Breast epithelium (tissue), 4 donors: ENCODE measurements around the gene CDR2L. TPM values are rescaled to one million over a fixed set of nuclear protein-coding genes. Genes with fewer than 3 reads are reported as not detected.
"Not testable (repeated sequence)": the region's sequence is repeated elsewhere in the genome, so short reads cannot be mapped to it uniquely, and the experiment has no call there.

Experiments
- DNase-seq, 2 donors: peaks; one replicate each; pipeline ENCODE4 v3.0.0-alpha.2; 2019; ENCODE audit warnings: low spot score in 2 of 2
- H3K27ac ChIP-seq, 2 donors: fragments of 200-600 bp; sonication (generic) in 1 of 2; one replicate each; pipeline ENCODE4 v1.5.1; 2016 to 2019; ENCODE audit warnings: mild to moderate bottlenecking in 1 of 2
- H3K27me3 ChIP-seq, 2 donors: fragments of 200-600 bp; sonication (generic) in 1 of 2; one replicate each; pipeline versions ENCODE4 v1.5.1 to v1.6.0; 2017 to 2019; ENCODE audit warnings: control low read depth in 1 of 2, mild to moderate bottlenecking in 1 of 2
- H3K36me3 ChIP-seq: fragments of 200-600 bp; one replicate; pipeline ENCODE4 v1.5.1; 2019
- H3K4me1 ChIP-seq, 2 donors: fragments of 200-600 bp; sonication (generic); one replicate each; pipeline ENCODE4 v1.5.1; 2016 to 2019; ENCODE audit warnings: control low read depth in 1 of 2
- H3K4me3 ChIP-seq, 3 donors: fragments of 200-600 bp; sonication (generic); 1 replicate in 2 of 3; 2 replicates in 1 of 3; pipeline ENCODE4 v1.5.1; 2016 to 2019; ENCODE audit warnings: mild to moderate bottlenecking in 3 of 3, moderate library complexity in 2 of 3
- H3K9me3 ChIP-seq, 2 donors: fragments of 200-600 bp; sonication (generic) in 1 of 2; one replicate each; pipeline ENCODE4 v1.5.1; 2016 to 2019; ENCODE audit warnings: control low read depth in 1 of 2
- CTCF ChIP-seq, 3 donors: fragments of 450-650 bp; IDR thresholded peaks; one replicate each; pipeline ENCODE4 v1.5.1; 2016 to 2017; ENCODE audit warnings: antibody characterized with exemption in 3 of 3, mild to moderate bottlenecking in 3 of 3, moderate library complexity in 3 of 3
- POLR2A ChIP-seq: fragments of 450-650 bp; IDR thresholded peaks from one replicate; pipeline ENCODE4 v1.6.1; 2016; ENCODE audit warnings: antibody characterized with exemption, mild to moderate bottlenecking, moderate library complexity
- POLR2AphosphoS5 ChIP-seq, 3 donors: sonication (generic); formaldehyde crosslinking; IDR thresholded peaks; one replicate each; pipeline ENCODE4 v1.6.1; 2017; ENCODE audit warnings: antibody characterized with exemption in 3 of 3
- intact Hi-C: fragments of 100-400 bp; cut with DNase I; formaldehyde crosslinking; loops from one replicate; pipeline ENCODE4 v1.15.1; 2023; ENCODE audit warnings: low total_unique reads
- total RNA-seq, 3 donors: library from RNA; depleted of rRNA; stranded (reverse); fragments of >200 nt; gene quantifications; one replicate each; pipeline ENCODE4 v1.1.0, GENCODE V29; 2016

The CDR2L gene
- total RNA-seq, 3 donors from 2014 or later = 8.0 to 13.1 (median 9.2) TPM

GRCh38 chr17:75013092-75013559 is 25.7 kb downstream of the CDR2L start:
- Histone ChIP-seq H3K27me3 (no peaks in the 10 kb centered on the region), H3K9me3 (no peaks in the 10 kb centered on the region), H3K4me1 (peaks cover 8 to 16% of the 10 kb centered on the region in 2 donors), H3K27ac (peak overlapping the region; percentile 95 to 96), H3K4me3 (peak overlapping the region; percentile 84 to 90 (median 89)), H3K36me3 (no peaks in the 10 kb centered on the region)
- TF ChIP-seq POLR2A = no peak
- no peak for DNase-seq
- intact Hi-C loops = no loop called here

- no peak overlapping the region for H3K27ac ChIP-seq
Observed at GRCh38 chr17:75019146-75019545, 31.7 kb downstream of the CDR2L start.

GRCh38 chr17:75019710-75020109 is 32.3 kb downstream of the CDR2L start:
- no peak for DNase-seq
- Histone ChIP-seq H3K9me3 (no peaks in the 10 kb centered on the region), H3K27ac (no peak overlapping the region), H3K27me3 (no peaks in the 10 kb centered on the region), H3K36me3 (no peaks in the 10 kb centered on the region), H3K4me3 (no peak overlapping the region), H3K4me1 (no peaks in the 10 kb centered on the region)
- intact Hi-C loops = loop anchor here (2.0 kb wide), 1 partner anchor 17 kb away; no protein-coding TSS in a partner anchor
- TF ChIP-seq CTCF (IDR thresholded peaks at IDR 0.05) (no peak), POLR2A (no peak), POLR2AphosphoS5 (IDR thresholded peaks at IDR 0.05) (no peak)

More at GRCh38 chr17:75019146-75019545, 31.7 kb downstream of the CDR2L start:
- no peaks in the 10 kb centered on the region for H3K36me3 ChIP-seq
- TF ChIP-seq POLR2A (no peak), CTCF (IDR thresholded peaks at IDR 0.05) (no peak), POLR2AphosphoS5 (IDR thresholded peaks at IDR 0.05) (no peak)
- no peaks in the 10 kb centered on the region for H3K9me3 ChIP-seq
- H3K4me3 ChIP-seq = no peak overlapping the region
- intact Hi-C loops = no loop called here
- no peaks in the 10 kb centered on the region for H3K27me3 ChIP-seq
- DNase-seq = no peak
- H3K4me1 ChIP-seq = no peaks in the 10 kb centered on the region

- H3K36me3 ChIP-seq = no peaks in the 10 kb centered on the region
- H3K27ac ChIP-seq = no peak overlapping the region
- intact Hi-C loops = loop anchor here (2.0 kb wide), 1 partner anchor 18 kb away; no protein-coding TSS in a partner anchor
- H3K9me3 ChIP-seq = no peaks in the 10 kb centered on the region
- TF ChIP-seq CTCF (IDR thresholded peaks at IDR 0.05) = no peak
- TF ChIP-seq POLR2A = no peak
- TF ChIP-seq POLR2AphosphoS5 (IDR thresholded peaks at IDR 0.05) = no peak
- H3K4me1 ChIP-seq = no peaks in the 10 kb centered on the region
- no peak for DNase-seq
- no peaks in the 10 kb centered on the region for H3K27me3 ChIP-seq
- no peak overlapping the region for H3K4me3 ChIP-seq
Observed at GRCh38 chr17:75020331-75021110, 33.1 kb downstream of the CDR2L start.

GRCh38 chr17:75024686-75025397 is 37.4 kb downstream of the CDR2L start:
- Histone ChIP-seq H3K27ac (peak overlapping the region; percentile 7 to 17), H3K4me3 (no peak overlapping the region), H3K27me3 (no peaks in the 10 kb centered on the region), H3K4me1 (no peaks in the 10 kb centered on the region), H3K36me3 (no peaks in the 10 kb centered on the region), H3K9me3 (no peaks in the 10 kb centered on the region)
- DNase-seq = no peak
- no peak for TF ChIP-seq CTCF (IDR thresholded peaks at IDR 0.05)
- TF ChIP-seq POLR2AphosphoS5 (IDR thresholded peaks at IDR 0.05) = no peak
- TF ChIP-seq POLR2A = no peak
- intact Hi-C loops = no loop called here

GRCh38 chr17:75025398-75025734 is 37.9 kb downstream of the CDR2L start:
- H3K9me3 ChIP-seq, DNase-seq, intact Hi-C loops, H3K4me1 ChIP-seq, H3K36me3 ChIP-seq, H3K4me3 ChIP-seq, H3K27me3 ChIP-seq: not testable (repeated sequence)
- H3K27ac ChIP-seq = peak overlapping the region in 1 of 2 donors; percentile 7

GRCh38 chr17:75026650-75027049 is 39.2 kb downstream of the CDR2L start:
- H3K9me3 ChIP-seq, H3K27ac ChIP-seq, DNase-seq, intact Hi-C loops, H3K4me1 ChIP-seq, H3K27me3 ChIP-seq, H3K4me3 ChIP-seq, H3K36me3 ChIP-seq: not testable (repeated sequence)
